ENCODE results near the gene NT5C1B.

The NT5C1B gene

DNA sequence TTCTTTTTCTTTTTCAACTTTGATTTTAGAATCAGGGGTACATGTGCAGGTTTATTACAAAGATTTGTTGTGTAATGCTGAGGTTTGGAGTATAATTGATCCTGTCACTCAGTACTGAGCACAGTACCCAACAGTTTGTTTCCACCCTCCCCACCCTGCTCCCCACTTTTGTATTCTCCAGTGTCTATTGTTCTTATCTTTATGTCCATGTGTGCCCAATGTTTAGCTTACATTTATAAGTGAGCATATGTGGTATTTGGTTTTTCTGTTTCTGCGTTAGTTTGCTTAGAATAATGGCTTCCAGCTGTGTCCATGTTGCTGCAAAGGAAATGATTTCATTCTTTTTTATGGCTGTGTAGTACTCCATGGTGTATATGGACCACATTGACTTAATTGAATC is 72.0 kb downstream of the NT5C1B start:
- DNase-seq = no peak
- no peak overlapping the region for H3K4me3 ChIP-seq (ENCODE audit: low read length)
- H2AFZ ChIP-seq (ENCODE audit: low read length) = no peak overlapping the region
- H4K20me1 ChIP-seq (ENCODE audit: insufficient read depth, low read length) = no peaks in the 10 kb centered on the region
- no peaks in the 10 kb centered on the region for H3K9me2 ChIP-seq (replicated peaks; ENCODE audit: insufficient read depth, low read length)
- H3K27me3 ChIP-seq (replicated peaks; ENCODE audit: insufficient read depth, low read length) = no peaks in the 10 kb centered on the region
- H3K79me2 ChIP-seq (ENCODE audit: low read length) = no peaks in the 10 kb centered on the region
- no peak for TF ChIP-seq EZH2 (optimal IDR thresholded peaks at IDR 0.05; ENCODE audit: low read depth, low read length)
- TF ChIP-seq EZH2phosphoT487 (IDR thresholded peaks at IDR 0.05; ENCODE audit: low read length) = no peak
- TF ChIP-seq CTCF (IDR thresholded peaks at IDR 0.05; ENCODE audit: low read length) = no peak
- no peaks in the 10 kb centered on the region for H3K36me3 ChIP-seq (replicated peaks; ENCODE audit: insufficient read depth, low read length)
- no peaks in the 10 kb centered on the region for H3K9me3 ChIP-seq (replicated peaks; ENCODE audit: insufficient read depth, low read length)
- H3F3A ChIP-seq (ENCODE audit: insufficient read depth, low read length) = no peaks in the 10 kb centered on the region
- H3K27ac ChIP-seq (ENCODE audit: low read length) = no peak overlapping the region
- H3K4me2 ChIP-seq (ENCODE audit: low read depth, low read length) = no peak overlapping the region
- no peak overlapping the region for H3K9ac ChIP-seq (ENCODE audit: low read length)
- no peaks in the 10 kb centered on the region for H3K4me1 ChIP-seq (ENCODE audit: low read length)

DNA sequence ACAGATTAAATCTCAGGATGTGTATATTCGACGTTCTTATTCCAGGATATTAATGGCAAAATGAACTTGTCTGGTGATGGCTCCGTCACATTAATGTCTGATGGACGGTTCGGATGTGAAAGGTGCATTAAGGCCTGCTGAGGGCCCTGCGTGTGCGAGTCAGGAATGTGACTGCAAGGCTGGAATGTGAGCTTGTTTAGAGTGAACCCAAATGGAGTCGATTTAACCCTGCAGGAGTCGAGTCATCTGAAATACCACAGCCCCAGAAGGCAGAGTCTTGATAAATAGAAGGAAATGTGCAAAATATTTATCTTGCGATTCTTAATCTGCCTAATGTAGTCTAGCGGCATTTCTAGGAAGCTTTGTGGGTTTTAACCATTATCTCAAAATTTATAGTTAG is 73.3 kb downstream of the NT5C1B start:
- no peak for TF ChIP-seq EZH2 (optimal IDR thresholded peaks at IDR 0.05; ENCODE audit: low read depth, low read length)
- no peak for TF ChIP-seq CTCF (IDR thresholded peaks at IDR 0.05; ENCODE audit: low read length)
- TF ChIP-seq EZH2phosphoT487 (IDR thresholded peaks at IDR 0.05; ENCODE audit: low read length) = no peak
- H3K4me3 ChIP-seq (ENCODE audit: low read length) = no peak overlapping the region

GRCh38 chr2:18514526-18515461 is 74.6 kb downstream of the NT5C1B start:
- Histone ChIP-seq H3K9me2 (replicated peaks; ENCODE audit: insufficient read depth, low read length) (no peaks in the 10 kb centered on the region), H3K36me3 (replicated peaks; ENCODE audit: insufficient read depth, low read length) (no peaks in the 10 kb centered on the region), H3K27me3 (replicated peaks; ENCODE audit: insufficient read depth, low read length) (no peaks in the 10 kb centered on the region), H3K27ac (ENCODE audit: low read length) (no peak overlapping the region), H3K4me1 (ENCODE audit: low read length) (no peaks in the 10 kb centered on the region), H3K4me2 (ENCODE audit: low read depth, low read length) (no peak overlapping the region), H3K9ac (ENCODE audit: low read length) (no peak overlapping the region), H2AFZ (ENCODE audit: low read length) (no peak overlapping the region), H3K4me3 (ENCODE audit: low read length) (no peak overlapping the region), H3F3A (ENCODE audit: insufficient read depth, low read length) (no peaks in the 10 kb centered on the region), H3K9me3 (replicated peaks; ENCODE audit: insufficient read depth, low read length) (no peaks in the 10 kb centered on the region), H4K20me1 (ENCODE audit: insufficient read depth, low read length) (no peaks in the 10 kb centered on the region), H3K79me2 (ENCODE audit: low read length) (no peaks in the 10 kb centered on the region)
- TF ChIP-seq EZH2 (optimal IDR thresholded peaks at IDR 0.05; ENCODE audit: low read depth, low read length) = no peak
- no peak for TF ChIP-seq CTCF (IDR thresholded peaks at IDR 0.05; ENCODE audit: low read length)
- TF ChIP-seq EZH2phosphoT487 (IDR thresholded peaks at IDR 0.05; ENCODE audit: low read length) = no peak
- DNase-seq = no peak

More for the DNA sequence above, 73.3 kb downstream of the NT5C1B start:
- H3K4me1 ChIP-seq (ENCODE audit: low read length) = no peaks in the 10 kb centered on the region
- H4K20me1 ChIP-seq (ENCODE audit: insufficient read depth, low read length) = no peaks in the 10 kb centered on the region
- no peaks in the 10 kb centered on the region for H3K79me2 ChIP-seq (ENCODE audit: low read length)
- no peak overlapping the region for H2AFZ ChIP-seq (ENCODE audit: low read length)
- H3K4me2 ChIP-seq (ENCODE audit: low read depth, low read length) = no peak overlapping the region
- no peaks in the 10 kb centered on the region for H3K9me2 ChIP-seq (replicated peaks; ENCODE audit: insufficient read depth, low read length)
- H3K36me3 ChIP-seq (replicated peaks; ENCODE audit: insufficient read depth, low read length) = no peaks in the 10 kb centered on the region
- no peaks in the 10 kb centered on the region for H3K9me3 ChIP-seq (replicated peaks; ENCODE audit: insufficient read depth, low read length)
- no peak overlapping the region for H3K27ac ChIP-seq (ENCODE audit: low read length)
- H3F3A ChIP-seq (ENCODE audit: insufficient read depth, low read length) = no peaks in the 10 kb centered on the region
- H3K9ac ChIP-seq (ENCODE audit: low read length) = no peak overlapping the region
- DNase-seq = no peak
- no peaks in the 10 kb centered on the region for H3K27me3 ChIP-seq (replicated peaks; ENCODE audit: insufficient read depth, low read length)
